HG03095 (cell line): ENCODE results near the gene BIVM.

Experiments
- ATAC-seq: cut with Tn5 transposase; IDR thresholded peaks from one replicate; pipeline ENCODE4 v1.9.1; 2021; ENCODE audit warnings: moderate library complexity; ENCODE audit not compliant: unreplicated experiment

Gene BIVM

GRCh38 chr13:102838982-102839381, 40.1 kb downstream of the BIVM start:
- no peak for ATAC-seq

GRCh38 chr13:102839462-102839861, 40.5 kb downstream of the BIVM start:
- no peak for ATAC-seq

- ATAC-seq: peak; percentile 8
Observed at GRCh38 chr13:102845289-102845629, 46.3 kb downstream of the BIVM start.

GRCh38 chr13:102845630-102846260, 46.8 kb downstream of the BIVM start, which contains the start of gene ERCC5:
ERCC5 (plus strand) TSS chr13:102846032; CDS start chr13:102846267, 235 bp downstream.
- ATAC-seq: peak; percentile 85

- ATAC-seq: peak; percentile 43
Observed at GRCh38 chr13:102846261-102847015, 47.5 kb downstream of the BIVM start.

- ATAC-seq: no peak
Observed at GRCh38 chr13:102847272-102848234, 48.6 kb downstream of the BIVM start.

GRCh38 chr13:102848956-102849355, 50.0 kb downstream of the BIVM start:
- ATAC-seq: no peak

GRCh38 chr13:102852556-102852955, 53.6 kb downstream of the BIVM start:
- ATAC-seq: no peak

- ATAC-seq: no peak
Observed at GRCh38 chr13:102854675-102855074, 55.8 kb downstream of the BIVM start.

GRCh38 chr13:102856557-102856956, 57.6 kb downstream of the BIVM start:
- ATAC-seq: no peak

- ATAC-seq: no peak
Observed at GRCh38 chr13:102862624-102863210, 63.8 kb downstream of the BIVM start.

GRCh38 chr13:102863590-102863989, 64.7 kb downstream of the BIVM start:
- no peak for ATAC-seq

- ATAC-seq: no peak
Observed at GRCh38 chr13:102868366-102868936, 69.5 kb downstream of the BIVM start.

- ATAC-seq: peak; percentile 32
Observed at GRCh38 chr13:102869948-102870676, 71.2 kb downstream of the BIVM start.

GRCh38 chr13:102870677-102871415, 71.9 kb downstream of the BIVM start:
- peak; percentile 80 for ATAC-seq

- ATAC-seq: no peak
Observed at GRCh38 chr13:102872131-102872530, 73.2 kb downstream of the BIVM start.

- ATAC-seq: no peak
Observed at GRCh38 chr13:102872531-102872930, 73.6 kb downstream of the BIVM start.

GRCh38 chr13:102873653-102874052, 74.7 kb downstream of the BIVM start:
- ATAC-seq: peak; percentile 47

- no peak for ATAC-seq
Observed at GRCh38 chr13:102875256-102875655, 76.3 kb downstream of the BIVM start.
